GM19099 (cell line): ENCODE measurements around the gene AGRN.

Experiments used
- POLR2A ChIP-seq: IDR thresholded peaks from 3 replicates; pipeline ENCODE4 v1.6.1; 2011; ENCODE audit warnings: low read depth; ENCODE audit not compliant: insufficient read length; ENCODE audit errors: extremely low read depth

Gene AGRN

GRCh38 chr1:1024771-1025699 is 5.1 kb downstream of the AGRN start:
- no peak for TF ChIP-seq POLR2A

- TF ChIP-seq POLR2A: no peak
These were observed 5.8 kb downstream of the AGRN start for GRCh38 chr1:1025730-1026129.

- TF ChIP-seq POLR2A: no peak
These were observed 6.9 kb downstream of the AGRN start for GRCh38 chr1:1026599-1027413.

- TF ChIP-seq POLR2A: no peak
These were observed 7.9 kb downstream of the AGRN start for GRCh38 chr1:1027791-1028190.

- no peak for TF ChIP-seq POLR2A
These were observed 11.8 kb downstream of the AGRN start for GRCh38 chr1:1031659-1032235.

GRCh38 chr1:1032424-1032823 is 12.5 kb downstream of the AGRN start:
- TF ChIP-seq POLR2A: no peak

- no peak for TF ChIP-seq POLR2A
These were observed 13.2 kb downstream of the AGRN start for GRCh38 chr1:1033009-1033587.

- no peak for TF ChIP-seq POLR2A
These were observed 14.0 kb downstream of the AGRN start for GRCh38 chr1:1033731-1034438.

GRCh38 chr1:1034439-1034781 is 14.5 kb downstream of the AGRN start:
- TF ChIP-seq POLR2A: no peak

- no peak for TF ChIP-seq POLR2A
These were observed 15.5 kb downstream of the AGRN start for GRCh38 chr1:1035291-1035943.

GRCh38 chr1:1037366-1038327 is 17.7 kb downstream of the AGRN start:
- no peak for TF ChIP-seq POLR2A

- TF ChIP-seq POLR2A: no peak
These were observed 18.8 kb downstream of the AGRN start for GRCh38 chr1:1038694-1039093.
